ENCODE results near the gene MRPL50.

Gene MRPL50

DNA sequence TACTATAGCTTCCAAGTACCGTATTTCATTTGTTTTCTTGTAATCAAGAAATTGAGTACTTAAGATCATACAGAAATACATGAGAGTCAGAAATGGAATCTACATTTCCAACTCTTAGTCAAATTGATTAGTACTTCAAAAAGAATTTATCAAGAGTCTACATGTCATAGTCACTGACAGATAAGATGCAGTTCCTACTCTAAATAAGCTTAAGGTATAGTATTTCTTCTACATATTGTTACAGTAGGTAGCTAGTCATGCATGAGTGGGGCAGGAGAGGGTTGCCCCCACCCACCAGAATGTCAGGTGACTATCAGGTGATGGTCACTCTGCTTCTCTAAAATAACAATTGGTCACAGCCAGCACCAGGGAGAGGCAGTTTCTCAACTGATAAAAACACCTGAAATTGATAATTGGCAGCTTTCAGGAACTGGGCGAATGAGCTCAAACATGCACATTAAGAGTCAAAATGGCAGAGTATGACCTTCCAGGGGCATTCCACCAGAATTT is 16.5 kb downstream of the MRPL50 start:
- Histone ChIP-seq H3K27ac (no peak overlapping the region), H3K36me3 (replicated peaks) (no peaks in the 10 kb centered on the region), H3K4me3 (ENCODE audit: low read depth, low read length) (no peak overlapping the region), H3K27me3 (replicated peaks) (no peaks in the 10 kb centered on the region)
- no peak for DNase-seq
- TF ChIP-seq, protein P1, sequence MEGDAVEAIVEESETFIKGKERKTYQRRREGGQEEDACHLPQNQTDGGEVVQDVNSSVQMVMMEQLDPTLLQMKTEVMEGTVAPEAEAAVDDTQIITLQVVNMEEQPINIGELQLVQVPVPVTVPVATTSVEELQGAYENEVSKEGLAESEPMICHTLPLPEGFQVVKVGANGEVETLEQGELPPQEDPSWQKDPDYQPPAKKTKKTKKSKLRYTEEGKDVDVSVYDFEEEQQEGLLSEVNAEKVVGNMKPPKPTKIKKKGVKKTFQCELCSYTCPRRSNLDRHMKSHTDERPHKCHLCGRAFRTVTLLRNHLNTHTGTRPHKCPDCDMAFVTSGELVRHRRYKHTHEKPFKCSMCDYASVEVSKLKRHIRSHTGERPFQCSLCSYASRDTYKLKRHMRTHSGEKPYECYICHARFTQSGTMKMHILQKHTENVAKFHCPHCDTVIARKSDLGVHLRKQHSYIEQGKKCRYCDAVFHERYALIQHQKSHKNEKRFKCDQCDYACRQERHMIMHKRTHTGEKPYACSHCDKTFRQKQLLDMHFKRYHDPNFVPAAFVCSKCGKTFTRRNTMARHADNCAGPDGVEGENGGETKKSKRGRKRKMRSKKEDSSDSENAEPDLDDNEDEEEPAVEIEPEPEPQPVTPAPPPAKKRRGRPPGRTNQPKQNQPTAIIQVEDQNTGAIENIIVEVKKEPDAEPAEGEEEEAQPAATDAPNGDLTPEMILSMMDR (IDR thresholded peaks at IDR 0.05; ENCODE audit: low read depth, low read length, missing control alignments): no peak
- in situ Hi-C loops (cut with HindIII; ENCODE audit: low pct_ligation_motif_present, low sequenced_read_pairs): no loop called here

DNA sequence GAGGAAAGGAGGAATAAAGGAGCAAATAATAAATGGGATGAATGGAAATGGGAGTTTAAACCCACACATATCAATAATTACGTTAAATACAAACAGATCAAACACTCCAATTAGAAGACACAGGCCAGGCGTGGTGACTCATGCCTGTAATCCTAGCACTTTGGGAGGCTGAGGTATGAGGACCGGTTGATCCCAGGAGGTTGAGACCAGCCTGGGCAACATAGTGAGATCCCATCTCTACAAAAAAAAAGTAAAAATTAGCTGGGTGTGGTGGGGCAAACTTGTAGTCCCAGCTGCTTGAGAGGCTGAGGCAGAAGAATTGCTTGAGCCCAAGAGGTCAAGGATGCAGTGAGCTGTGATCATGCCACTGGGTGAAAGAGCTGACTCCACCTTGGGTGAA is 17.3 kb downstream of the MRPL50 start:
- TF ChIP-seq, protein P1 (IDR thresholded peaks at IDR 0.05; ENCODE audit: low read depth, low read length, missing control alignments): no peak
- H3K36me3 ChIP-seq (replicated peaks): no peaks in the 10 kb centered on the region
- in situ Hi-C loops (cut with HindIII; ENCODE audit: low pct_ligation_motif_present, low sequenced_read_pairs): no loop called here

DNA sequence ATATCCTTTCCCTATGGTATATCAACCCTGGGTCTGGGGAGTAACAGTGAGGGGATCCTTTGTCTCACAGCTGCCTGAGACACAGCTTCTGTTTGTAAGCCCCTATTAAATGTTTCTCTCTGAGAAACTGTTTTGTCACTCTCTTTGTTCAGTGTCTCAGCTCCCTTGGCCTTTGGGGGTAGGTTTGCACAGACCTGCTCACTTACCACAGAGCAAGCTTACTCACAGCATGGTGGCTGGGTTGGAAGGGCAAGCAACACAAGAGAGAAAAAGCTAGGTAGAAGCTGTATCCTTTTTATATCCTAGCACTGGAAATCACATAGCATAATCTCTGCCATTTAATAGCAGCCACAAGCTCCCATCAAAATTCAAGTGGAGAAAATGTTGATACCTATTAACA is 18.1 kb downstream of the MRPL50 start:
- no peaks in the 10 kb centered on the region for H3K27me3 ChIP-seq (replicated peaks)
- no peaks in the 10 kb centered on the region for H3K36me3 ChIP-seq (replicated peaks)
- H3K27ac ChIP-seq: no peak overlapping the region
- DNase-seq: no peak
- no peak overlapping the region for H3K4me3 ChIP-seq (ENCODE audit: low read depth, low read length)
- in situ Hi-C loops (cut with HindIII; ENCODE audit: low pct_ligation_motif_present, low sequenced_read_pairs): no loop called here
- TF ChIP-seq, protein P1 (IDR thresholded peaks at IDR 0.05; ENCODE audit: low read depth, low read length, missing control alignments): no peak

More for the DNA sequence above, 17.3 kb downstream of the MRPL50 start:
- no peak for DNase-seq
- Histone ChIP-seq H3K27me3 (replicated peaks) (no peaks in the 10 kb centered on the region), H3K27ac (no peak overlapping the region), H3K4me3 (ENCODE audit: low read depth, low read length) (no peak overlapping the region)

DNA sequence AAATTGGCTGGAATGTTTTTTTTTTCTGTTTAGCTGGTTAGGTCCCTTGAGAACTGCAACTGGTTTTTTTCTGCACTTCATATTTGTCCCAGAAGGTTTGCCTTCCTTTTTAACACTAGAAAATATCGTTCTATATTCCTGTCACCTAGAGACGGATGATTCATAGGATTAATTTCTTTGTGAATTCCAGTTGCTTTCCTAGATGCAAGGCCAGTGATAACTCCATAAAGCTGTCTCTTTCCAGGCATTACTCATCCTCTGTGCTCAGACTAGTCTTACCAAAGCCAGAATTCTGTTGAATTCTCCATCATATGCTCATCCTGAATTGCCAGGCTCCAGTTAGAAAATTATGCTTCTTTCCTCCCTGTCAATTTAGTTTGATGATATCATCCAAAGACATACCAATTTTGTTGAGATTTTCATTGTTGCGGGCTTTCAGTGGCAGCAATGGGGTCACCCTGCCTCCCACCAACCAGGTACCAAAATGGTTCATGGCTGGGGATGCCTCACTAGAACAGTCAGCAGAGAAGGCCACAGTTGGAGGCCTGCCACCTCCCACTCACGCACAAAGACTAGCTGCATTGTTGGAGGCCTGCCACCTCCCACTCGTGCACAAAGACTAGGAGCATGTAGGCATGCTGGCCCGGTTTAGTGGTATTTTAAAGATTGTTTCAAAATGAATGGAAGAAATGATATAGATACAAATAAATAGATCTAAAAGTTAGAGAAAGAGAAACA is 22.1 kb downstream of the MRPL50 start:
- TF ChIP-seq, protein P1 (IDR thresholded peaks at IDR 0.05; ENCODE audit: low read depth, low read length, missing control alignments): no peak
- peak; percentile 80 for DNase-seq
- in situ Hi-C loops (cut with HindIII; ENCODE audit: low pct_ligation_motif_present, low sequenced_read_pairs): no loop called here
- Histone ChIP-seq H3K27ac (peak overlapping the region; percentile 64), H3K36me3 (replicated peaks) (no peaks in the 10 kb centered on the region), H3K4me3 (ENCODE audit: low read depth, low read length) (no peak overlapping the region), H3K27me3 (replicated peaks) (no peaks in the 10 kb centered on the region)

DNA sequence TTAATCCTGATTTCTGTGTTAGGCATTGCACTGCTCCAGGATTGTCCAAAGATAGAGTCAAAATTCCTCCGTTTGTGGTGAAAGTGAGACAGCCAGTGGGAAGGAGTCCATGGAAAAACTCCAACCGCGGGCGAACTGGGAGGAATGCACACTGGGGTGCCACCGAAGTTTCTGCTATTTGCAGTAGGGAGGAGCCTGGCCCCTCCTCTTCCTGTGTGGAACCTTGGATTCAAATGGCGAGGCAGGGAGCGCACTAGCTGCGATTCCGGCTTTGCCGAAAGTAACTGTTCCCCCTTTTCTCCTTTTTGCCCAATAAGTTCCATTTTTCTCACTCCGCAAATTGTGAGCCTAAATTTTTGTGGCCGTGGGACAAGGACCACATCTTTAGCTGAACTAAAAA is 22.9 kb downstream of the MRPL50 start:
- Histone ChIP-seq H3K4me3 (ENCODE audit: low read depth, low read length) (no peak overlapping the region), H3K27ac (peak overlapping the region; percentile 64), H3K27me3 (replicated peaks) (no peaks in the 10 kb centered on the region), H3K36me3 (replicated peaks) (no peaks in the 10 kb centered on the region)
- DNase-seq: no peak
- in situ Hi-C loops (cut with HindIII; ENCODE audit: low pct_ligation_motif_present, low sequenced_read_pairs): no loop called here
- TF ChIP-seq, protein P1 (IDR thresholded peaks at IDR 0.05; ENCODE audit: low read depth, low read length, missing control alignments): no peak
